Heart left ventricle (tissue), 16 donors: Measurements from ENCODE around the gene RITA1. TPM values are rescaled to one million over a fixed set of nuclear protein-coding genes. Genes with fewer than 3 reads are reported as not detected.

Experiments used
- ATAC-seq, 4 donors: fragments of 200-7000 bp; cut with Tn5 transposase; one replicate each; pipeline ENCODE4 v1.9.1; 2020 to 2022; ENCODE audit warnings: moderate library complexity in 4 of 4, mild to moderate bottlenecking in 3 of 4, moderate number of reproducible peaks in 1 of 4
- DNase-seq, 5 donors: peaks; one replicate each; pipeline ENCODE4 v3.0.0-alpha.2; 2020
- H3K27ac ChIP-seq, 12 donors: fragments of 200-600 bp; sonication (generic) in 4 of 12; one replicate each; pipeline versions ENCODE4 v1.5.0 to v1.8.0; 2016 to 2022; ENCODE audit warnings: mild to moderate bottlenecking in 2 of 12
- H3K27me3 ChIP-seq, 9 donors: fragments of 200-600 bp; sonication (generic) in 2 of 9; one replicate each; pipeline versions ENCODE4 v1.5.1 to v1.8.0; 2016 to 2022; ENCODE audit warnings: mild to moderate bottlenecking in 3 of 9
- H3K36me3 ChIP-seq, 9 donors: fragments of 200-600 bp; sonication (generic) in 2 of 9; one replicate each; pipeline versions ENCODE4 v1.5.0 to v1.8.0; 2018 to 2022; ENCODE audit warnings: mild to moderate bottlenecking in 2 of 9
- H3K4me1 ChIP-seq, 12 donors: fragments of 200-600 bp; sonication (generic) in 4 of 12; one replicate each; pipeline versions ENCODE4 v1.5.0 to v1.8.0; 2016 to 2022; ENCODE audit warnings: mild to moderate bottlenecking in 3 of 12
- H3K4me3 ChIP-seq, 12 donors: fragments of 200-600 bp; sonication (generic) in 4 of 12; one replicate each; pipeline versions ENCODE4 v1.5.0 to v1.8.0; 2017 to 2022; ENCODE audit warnings: mild to moderate bottlenecking in 9 of 12, moderate library complexity in 4 of 12
- H3K9me3 ChIP-seq, 12 donors: fragments of 200-600 bp; sonication (generic) in 4 of 12; one replicate each; pipeline versions ENCODE4 v1.5.0 to v1.8.0; 2016 to 2022; ENCODE audit warnings: mild to moderate bottlenecking in 1 of 12
- CTCF ChIP-seq, 12 donors: fragments of 200-600 bp; sonication (generic) in 4 of 12; IDR thresholded peaks; one replicate each; pipeline versions ENCODE4 v1.5.0 to v1.8.0; 2018 to 2022; ENCODE audit warnings: antibody characterized with exemption in 12 of 12, mild to moderate bottlenecking in 5 of 12
- POLR2A ChIP-seq, 2 donors: fragments of 450-650 bp; IDR thresholded peaks; one replicate each; pipeline ENCODE4 v1.6.1; 2017; ENCODE audit warnings: antibody characterized with exemption in 2 of 2, mild to moderate bottlenecking in 2 of 2, moderate library complexity in 2 of 2
- WGBS, 4 donors: extraction: QIAGEN DNeasy Blood & Tissue Kit in 2 of 4; methylation state at CpG; one replicate each; pipeline versions ENCODE4 v1.1.5 to v1.1.7; 2013 to 2018; 5-methylcytosine and 5-hydroxymethylcytosine counted together
- intact Hi-C, 10 donors: fragments of 100-400 bp; cut with DNase I; formaldehyde crosslinking; loops; one replicate each; pipeline versions ENCODE4 v1.11.1 to v1.14.2; 2022
- polyA plus RNA-seq, 2 donors: library from polyadenylated mRNA; stranded (reverse); fragments of 200-250 nt; gene quantifications; one replicate each; pipeline ENCODE4 v1.2.3, GENCODE V29; 2013
- total RNA-seq, 9 donors: library from RNA; depleted of rRNA in 2 of 9; stranded (reverse); fragments of >200 nt in 2 of 9; fragmentation: NEBNext Ultra II Directional in 3 of 9; extraction: Animal tissue kit (Norgen Biotek cat#: 25700) in 3 of 9; gene quantifications; one replicate each; pipeline versions ENCODE4 v1.1.0 to v1.2.4, GENCODE V29; 2016 to 2023
- donor health status: ischemic (EF 13 %, LVEDD 7.1; RV severe dilation, severe dysfunction).
- donor health status: healthy with polysubstance abuse.
- donor health status: DM: no; HTN: yes; CAD: no.
- donor health status: DM: no; HTN: no; CAD: no.
- donor health status: ischemic (EF 25% LVEDD 6.9; RV normal size, moderate dysfunction).
- donor health status: ischemic (EF 25% LVEDD 5.7; RV mildly dilated, moderate dysfunction).
- donor health status: healthy.
- donor health status: DM: yes; HTN: yes; CAD: no.
- donor health status: ischemic (EF 35%, LVEDD 5.7; RV mildly dilated, moderate dysfunction).
- donor health status: nonischemic (EF 11% LVEDD 7.7; RV severe dilation, severe dysfunction).
- donor health status: DM: yes; HTN: yes; CAD: no.
- donor health status: PGD.
- donor health status: ischemic (EF 29% LVEDD 5.4; RV normal size, mild dysfunction).
- donor health status: nonischemic (EF 23%, LVEDD 6.1; RV moderate dilation, normal function).

RITA1 gene
- total and polyA plus RNA-seq, 11 donors = 10.4 to 30.7 (median 14.7) TPM

GRCh38 chr12:113142173-113142885, 43.2 kb upstream of the RITA1 start:
- peaks cover 0 to 5% (median 2%) of the 10 kb centered on the region in 9 donors for H3K27me3 ChIP-seq
- WGBS, 4 donors = 56 to 61% (median 59%) methylated on average over 17 of the region's 17 CpGs
- no peak for TF ChIP-seq POLR2A (IDR thresholded peaks at IDR 0.05)
- no peak for TF ChIP-seq CTCF (IDR thresholded peaks at IDR 0.05)
- peaks cover 0 to 6% (median 0%) of the 10 kb centered on the region in 12 donors for H3K9me3 ChIP-seq
- H3K27ac ChIP-seq = peak overlapping the region in 3 of 12 donors; percentile 19 to 88 (median 22)
- H3K4me3 ChIP-seq = no peak overlapping the region
- intact Hi-C loops = no loop called here
- no peaks in the 10 kb centered on the region for H3K36me3 ChIP-seq
- ATAC-seq (peak; percentile 68 to 74 (median 69)), DNase-seq (peak in 3 of 5 donors; percentile 46 to 64 (median 63))
- H3K4me1 ChIP-seq = peaks cover 0 to 23% (median 0%) of the 10 kb centered on the region in 12 donors

- Histone ChIP-seq H3K9me3 (peaks cover 0 to 7% (median 0%) of the 10 kb centered on the region in 12 donors), H3K27ac (peak overlapping the region in 1 of 12 donors; percentile 88), H3K4me1 (peaks cover 0 to 23% (median 0%) of the 10 kb centered on the region in 12 donors), H3K4me3 (no peak overlapping the region), H3K36me3 (no peaks in the 10 kb centered on the region), H3K27me3 (peaks cover 0 to 3% (median 0%) of the 10 kb centered on the region in 9 donors)
- ATAC-seq (peak in 3 of 4 donors; percentile 30 to 58 (median 47)), DNase-seq (no peak)
- no peak for TF ChIP-seq CTCF (IDR thresholded peaks at IDR 0.05)
- no peak for TF ChIP-seq POLR2A (IDR thresholded peaks at IDR 0.05)
- intact Hi-C loops = no loop called here
- 57 to 80% (median 71%) methylated on average over 5 of the region's 5 CpGs for WGBS, 4 donors
Observed at GRCh38 chr12:113142886-113143332, 42.6 kb upstream of the RITA1 start.

- Histone ChIP-seq H3K4me1 (peaks cover 0 to 23% (median 0%) of the 10 kb centered on the region in 12 donors), H3K4me3 (no peak overlapping the region), H3K27me3 (no peaks in the 10 kb centered on the region), H3K27ac (no peak overlapping the region), H3K36me3 (no peaks in the 10 kb centered on the region), H3K9me3 (peaks cover 0 to 7% (median 0%) of the 10 kb centered on the region in 12 donors)
- TF ChIP-seq POLR2A (IDR thresholded peaks at IDR 0.05) (no peak), CTCF (IDR thresholded peaks at IDR 0.05) (no peak)
- 83 to 91% (median 88%) methylated on average over 8 of the region's 8 CpGs for WGBS, 4 donors
- DNase-seq = peak in 2 of 5 donors; percentile 3 to 8
- no peak for ATAC-seq
- intact Hi-C loops = no loop called here
Observed at GRCh38 chr12:113143959-113144358, 41.6 kb upstream of the RITA1 start.

- intact Hi-C loops = no loop called here
- Histone ChIP-seq H3K9me3 (peaks cover 0 to 7% (median 0%) of the 10 kb centered on the region in 12 donors), H3K4me3 (no peak overlapping the region), H3K4me1 (peaks cover 0 to 23% (median 5%) of the 10 kb centered on the region in 12 donors), H3K27ac (no peak overlapping the region), H3K36me3 (no peaks in the 10 kb centered on the region), H3K27me3 (peaks cover 0 to 5% (median 0%) of the 10 kb centered on the region in 9 donors)
- peak in 2 of 5 donors; percentile 2 to 3 for DNase-seq
- TF ChIP-seq CTCF (IDR thresholded peaks at IDR 0.05) (no peak), POLR2A (IDR thresholded peaks at IDR 0.05) (no peak)
- no peak for ATAC-seq
- 75 to 81% (median 77%) methylated on average over 5 of the region's 5 CpGs for WGBS, 4 donors
Observed at GRCh38 chr12:113144806-113145205, 40.7 kb upstream of the RITA1 start.
